Liver (tissue), 9 donors: Measurements from ENCODE around the gene PITPNC1. TPM values are rescaled to one million over a fixed set of nuclear protein-coding genes. Genes with fewer than 3 reads are reported as not detected.
"Not testable (repeated sequence)": the region's sequence is repeated elsewhere in the genome, so short reads cannot be mapped to it uniquely, and the experiment has no call there.

ENCODE experiments used
- DNase-seq: peaks from one replicate; pipeline ENCODE4 v3.0.0-alpha.2; 2017; ENCODE audit warnings: low spot score
- H3K27ac ChIP-seq, 2 donors: one replicate each; pipeline ENCODE4 v1.7.0; 2013; ENCODE audit warnings: inconsistent platforms in 2 of 2, low read length in 2 of 2, control low read depth in 1 of 2, low read depth in 1 of 2, mild to moderate bottlenecking in 1 of 2
- H3K27me3 ChIP-seq, 4 donors: one replicate each; pipeline versions ENCODE4 v1.6.1 to v1.7.0; 2013; ENCODE audit warnings: low read length in 3 of 4, inconsistent platforms in 1 of 4, mild to moderate bottlenecking in 1 of 4, moderate library complexity in 1 of 4; ENCODE audit not compliant: control insufficient read depth in 4 of 4, insufficient read depth in 4 of 4
- H3K36me3 ChIP-seq, 4 donors: one replicate each; pipeline versions ENCODE4 v1.6.1 to v1.7.0; 2013; ENCODE audit warnings: low read length in 3 of 4, mild to moderate bottlenecking in 3 of 4, low read depth in 1 of 4, moderate library complexity in 1 of 4; ENCODE audit not compliant: control insufficient read depth in 4 of 4, insufficient read depth in 3 of 4
- H3K4me1 ChIP-seq, 4 donors: one replicate each; pipeline versions ENCODE4 v1.6.1 to v1.7.0; 2013; ENCODE audit warnings: low read length in 3 of 4, mild to moderate bottlenecking in 3 of 4, moderate library complexity in 1 of 4; ENCODE audit not compliant: control insufficient read depth in 4 of 4, insufficient read depth in 4 of 4
- H3K4me3 ChIP-seq, 3 donors: one replicate each; pipeline versions ENCODE4 v1.6.1 to v1.7.0; 2013; ENCODE audit warnings: low read length in 3 of 3, control low read depth in 1 of 3, low read depth in 1 of 3, mild to moderate bottlenecking in 1 of 3
- H3K9ac ChIP-seq, 2 donors: one replicate each; pipeline ENCODE4 v1.7.0; 2013; ENCODE audit warnings: low read length in 2 of 2, mild to moderate bottlenecking in 2 of 2, moderate library complexity in 2 of 2, control low read depth in 1 of 2, low read depth in 1 of 2
- H3K9me3 ChIP-seq, 4 donors: one replicate each; pipeline versions ENCODE4 v1.6.1 to v1.7.0; 2013; ENCODE audit warnings: low read length in 3 of 4; ENCODE audit not compliant: control insufficient read depth in 4 of 4
- FOXA1 ChIP-seq: IDR thresholded peaks from 2 replicates; pipeline ENCODE4 v1.6.1; 2016; ENCODE audit warnings: antibody characterized with exemption
- GABPA ChIP-seq, 2 donors: IDR thresholded peaks in 1 of 2; conservative IDR thresholded peaks in 1 of 2; 2 replicates each; pipeline ENCODE4 v1.6.1; 2016; ENCODE audit warnings: antibody characterized with exemption in 2 of 2, mild to moderate bottlenecking in 1 of 2, moderate library complexity in 1 of 2
- HNF4A ChIP-seq, 2 donors: conservative IDR thresholded peaks; 2 replicates each; pipeline ENCODE4 v1.6.1; 2016; ENCODE audit warnings: antibody characterized with exemption in 2 of 2, mild to moderate bottlenecking in 2 of 2
- NR2F2 ChIP-seq: IDR thresholded peaks from 2 replicates; pipeline ENCODE4 v1.6.1; 2016; ENCODE audit warnings: antibody characterized with exemption
- RAD21 ChIP-seq, 2 donors: IDR thresholded peaks; 2 replicates each; pipeline ENCODE4 v1.6.1; 2016; ENCODE audit warnings: antibody characterized with exemption in 2 of 2, mild to moderate bottlenecking in 2 of 2
- RXRA ChIP-seq, 2 donors: IDR thresholded peaks; 2 replicates each; pipeline ENCODE4 v1.6.1; 2017 to 2018; ENCODE audit warnings: antibody characterized with exemption in 2 of 2, mild to moderate bottlenecking in 1 of 2
- SP1 ChIP-seq: IDR thresholded peaks from 2 replicates; pipeline ENCODE4 v1.6.1; 2018; ENCODE audit warnings: antibody characterized with exemption, mild to moderate bottlenecking
- TAF1 ChIP-seq: conservative IDR thresholded peaks from 2 replicates; pipeline ENCODE4 v1.6.1; 2016; ENCODE audit warnings: antibody characterized with exemption, mild to moderate bottlenecking
- YY1 ChIP-seq: IDR thresholded peaks from 2 replicates; pipeline ENCODE4 v1.6.1; 2016; ENCODE audit warnings: antibody characterized with exemption, mild to moderate bottlenecking
- WGBS: extraction: QIAGEN DNeasy Blood & Tissue Kit; methylation state at CpG from one replicate; pipeline ENCODE4 v1.1.7; 2013; 5-methylcytosine and 5-hydroxymethylcytosine counted together
- polyA plus RNA-seq, 2 donors: library from polyadenylated mRNA; stranded (reverse) in 1 of 2; unstranded in 1 of 2; fragments of 200-250 nt in 1 of 2; fragments of >200 nt in 1 of 2; fragmentation: Nextera tagmentation in 1 of 2; extraction: Ambion mirVana in 1 of 2; gene quantifications; one replicate each; pipeline versions ENCODE4 v1.2.1 to v1.2.3, GENCODE V29; 2013 to 2015
- total RNA-seq, 2 donors: library from RNA; depleted of rRNA; stranded (reverse); fragments of >200 nt; gene quantifications; one replicate each; pipeline ENCODE4 v1.2.3, GENCODE V29; 2014
- TF ChIP-seq, protein P1 (sequence below): fragments of 150-350 bp; IDR thresholded peaks from 2 replicates; pipeline ENCODE4 v1.5.1; 2017; ENCODE audit warnings: improper control_type of control experiment, low read depth, low read length; ENCODE audit not compliant: missing input control
- TF ChIP-seq, protein P2 (sequence below): IDR thresholded peaks from 2 replicates; pipeline ENCODE4 v1.6.1; 2016; ENCODE audit warnings: antibody characterized with exemption
- TF ChIP-seq, protein P3 (sequence below): IDR thresholded peaks from 2 replicates; pipeline ENCODE4 v1.6.1; 2016; ENCODE audit warnings: antibody characterized with exemption, mild to moderate bottlenecking
- donor health status: healthy.
- donor health status: healthy.
- donor health status: healthy.
- donor health status: healthy.
- donor health status: healthy.

The PITPNC1 gene
- total and polyA plus RNA-seq, 4 donors = 2.3 to 10.2 (median 5.7) TPM

GRCh38 chr17:67381929-67382257 is 4.8 kb downstream of the PITPNC1 start (continued):
- TF ChIP-seq, protein P1, sequence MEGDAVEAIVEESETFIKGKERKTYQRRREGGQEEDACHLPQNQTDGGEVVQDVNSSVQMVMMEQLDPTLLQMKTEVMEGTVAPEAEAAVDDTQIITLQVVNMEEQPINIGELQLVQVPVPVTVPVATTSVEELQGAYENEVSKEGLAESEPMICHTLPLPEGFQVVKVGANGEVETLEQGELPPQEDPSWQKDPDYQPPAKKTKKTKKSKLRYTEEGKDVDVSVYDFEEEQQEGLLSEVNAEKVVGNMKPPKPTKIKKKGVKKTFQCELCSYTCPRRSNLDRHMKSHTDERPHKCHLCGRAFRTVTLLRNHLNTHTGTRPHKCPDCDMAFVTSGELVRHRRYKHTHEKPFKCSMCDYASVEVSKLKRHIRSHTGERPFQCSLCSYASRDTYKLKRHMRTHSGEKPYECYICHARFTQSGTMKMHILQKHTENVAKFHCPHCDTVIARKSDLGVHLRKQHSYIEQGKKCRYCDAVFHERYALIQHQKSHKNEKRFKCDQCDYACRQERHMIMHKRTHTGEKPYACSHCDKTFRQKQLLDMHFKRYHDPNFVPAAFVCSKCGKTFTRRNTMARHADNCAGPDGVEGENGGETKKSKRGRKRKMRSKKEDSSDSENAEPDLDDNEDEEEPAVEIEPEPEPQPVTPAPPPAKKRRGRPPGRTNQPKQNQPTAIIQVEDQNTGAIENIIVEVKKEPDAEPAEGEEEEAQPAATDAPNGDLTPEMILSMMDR = no peak
- TF ChIP-seq TAF1 = no peak
- TF ChIP-seq RXRA (IDR thresholded peaks at IDR 0.05) = peak; percentile 40 to 52
- TF ChIP-seq RAD21 (IDR thresholded peaks at IDR 0.05) = peak; percentile 14 to 46
- TF ChIP-seq, protein P2, sequence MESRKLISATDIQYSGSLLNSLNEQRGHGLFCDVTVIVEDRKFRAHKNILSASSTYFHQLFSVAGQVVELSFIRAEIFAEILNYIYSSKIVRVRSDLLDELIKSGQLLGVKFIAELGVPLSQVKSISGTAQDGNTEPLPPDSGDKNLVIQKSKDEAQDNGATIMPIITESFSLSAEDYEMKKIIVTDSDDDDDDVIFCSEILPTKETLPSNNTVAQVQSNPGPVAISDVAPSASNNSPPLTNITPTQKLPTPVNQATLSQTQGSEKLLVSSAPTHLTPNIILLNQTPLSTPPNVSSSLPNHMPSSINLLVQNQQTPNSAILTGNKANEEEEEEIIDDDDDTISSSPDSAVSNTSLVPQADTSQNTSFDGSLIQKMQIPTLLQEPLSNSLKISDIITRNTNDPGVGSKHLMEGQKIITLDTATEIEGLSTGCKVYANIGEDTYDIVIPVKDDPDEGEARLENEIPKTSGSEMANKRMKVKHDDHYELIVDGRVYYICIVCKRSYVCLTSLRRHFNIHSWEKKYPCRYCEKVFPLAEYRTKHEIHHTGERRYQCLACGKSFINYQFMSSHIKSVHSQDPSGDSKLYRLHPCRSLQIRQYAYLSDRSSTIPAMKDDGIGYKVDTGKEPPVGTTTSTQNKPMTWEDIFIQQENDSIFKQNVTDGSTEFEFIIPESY = no peak

- TF ChIP-seq RAD21 (IDR thresholded peaks at IDR 0.05) (peak in 1 of 2 donors; percentile 40), FOXA1 (no peak), RXRA (IDR thresholded peaks at IDR 0.05) (peak; percentile 14 to 21), YY1 (peak; percentile 20), SP1 (peak; percentile 16), HNF4A (conservative IDR thresholded peaks at IDR 0.05) (peak; percentile 11 to 25)
- no peaks in the 10 kb centered on the region for H3K36me3 ChIP-seq
- 81% methylated on average over 20 of the region's 20 CpGs for WGBS
Measured at GRCh38 chr17:67385122-67385988, 8.3 kb downstream of the PITPNC1 start.

DNA sequence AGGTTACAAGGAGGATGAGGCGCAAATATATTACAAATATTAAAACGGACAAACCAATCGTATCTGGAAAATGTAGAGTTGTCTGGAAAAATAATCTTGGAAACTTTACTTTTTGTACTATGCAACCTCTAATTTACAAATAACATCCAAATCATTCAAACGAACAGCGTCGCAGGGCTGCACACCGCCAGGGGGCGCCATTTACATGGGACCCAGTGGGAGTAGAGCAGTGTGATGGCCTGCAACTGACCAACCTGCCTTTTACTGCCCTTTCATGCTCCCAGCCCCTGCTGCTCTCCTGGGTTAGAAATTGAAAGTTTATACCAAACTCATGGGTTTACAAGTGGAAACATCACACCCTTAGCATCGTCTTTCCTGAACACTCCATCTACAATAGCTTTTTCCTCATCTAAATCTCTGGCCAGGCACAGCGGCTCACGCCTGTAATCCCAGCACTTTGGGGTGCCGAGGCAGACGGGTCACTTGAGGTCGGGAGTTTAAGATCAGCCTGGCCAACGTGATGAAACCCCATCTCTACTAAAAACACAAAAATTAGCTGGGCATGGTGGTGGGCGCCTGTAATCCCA is 10.0 kb downstream of the PITPNC1 start:
- no peak overlapping the region for H3K27ac ChIP-seq
- H3K36me3 ChIP-seq = no peaks in the 10 kb centered on the region
- H3K4me3 ChIP-seq = no peak overlapping the region
- no peaks in the 10 kb centered on the region for H3K27me3 ChIP-seq
- H3K9ac ChIP-seq = no peak overlapping the region
- 76% methylated on average over 16 of the region's 16 CpGs for WGBS
- TF ChIP-seq GABPA (IDR thresholded peaks at IDR 0.05 in 1 of 2, conservative IDR thresholded peaks at IDR 0.05 in 1 of 2) (no peak), RAD21 (IDR thresholded peaks at IDR 0.05) (peak; percentile 79 to 85), NR2F2 (no peak)
- TF ChIP-seq, protein P1 = peak; percentile 63
- TF ChIP-seq, protein P3, sequence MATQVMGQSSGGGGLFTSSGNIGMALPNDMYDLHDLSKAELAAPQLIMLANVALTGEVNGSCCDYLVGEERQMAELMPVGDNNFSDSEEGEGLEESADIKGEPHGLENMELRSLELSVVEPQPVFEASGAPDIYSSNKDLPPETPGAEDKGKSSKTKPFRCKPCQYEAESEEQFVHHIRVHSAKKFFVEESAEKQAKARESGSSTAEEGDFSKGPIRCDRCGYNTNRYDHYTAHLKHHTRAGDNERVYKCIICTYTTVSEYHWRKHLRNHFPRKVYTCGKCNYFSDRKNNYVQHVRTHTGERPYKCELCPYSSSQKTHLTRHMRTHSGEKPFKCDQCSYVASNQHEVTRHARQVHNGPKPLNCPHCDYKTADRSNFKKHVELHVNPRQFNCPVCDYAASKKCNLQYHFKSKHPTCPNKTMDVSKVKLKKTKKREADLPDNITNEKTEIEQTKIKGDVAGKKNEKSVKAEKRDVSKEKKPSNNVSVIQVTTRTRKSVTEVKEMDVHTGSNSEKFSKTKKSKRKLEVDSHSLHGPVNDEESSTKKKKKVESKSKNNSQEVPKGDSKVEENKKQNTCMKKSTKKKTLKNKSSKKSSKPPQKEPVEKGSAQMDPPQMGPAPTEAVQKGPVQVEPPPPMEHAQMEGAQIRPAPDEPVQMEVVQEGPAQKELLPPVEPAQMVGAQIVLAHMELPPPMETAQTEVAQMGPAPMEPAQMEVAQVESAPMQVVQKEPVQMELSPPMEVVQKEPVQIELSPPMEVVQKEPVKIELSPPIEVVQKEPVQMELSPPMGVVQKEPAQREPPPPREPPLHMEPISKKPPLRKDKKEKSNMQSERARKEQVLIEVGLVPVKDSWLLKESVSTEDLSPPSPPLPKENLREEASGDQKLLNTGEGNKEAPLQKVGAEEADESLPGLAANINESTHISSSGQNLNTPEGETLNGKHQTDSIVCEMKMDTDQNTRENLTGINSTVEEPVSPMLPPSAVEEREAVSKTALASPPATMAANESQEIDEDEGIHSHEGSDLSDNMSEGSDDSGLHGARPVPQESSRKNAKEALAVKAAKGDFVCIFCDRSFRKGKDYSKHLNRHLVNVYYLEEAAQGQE = no peak
- DNase-seq = peak; percentile 55
- no peaks in the 10 kb centered on the region for H3K9me3 ChIP-seq
- peaks cover 2 to 36% (median 17%) of the 10 kb centered on the region in 4 donors for H3K4me1 ChIP-seq

More at GRCh38 chr17:67385122-67385988, 8.3 kb downstream of the PITPNC1 start:
- Histone ChIP-seq H3K27me3 (no peaks in the 10 kb centered on the region), H3K4me3 (no peak overlapping the region), H3K4me1 (peaks cover 2 to 36% (median 15%) of the 10 kb centered on the region in 4 donors), H3K9me3 (no peaks in the 10 kb centered on the region), H3K27ac (peak overlapping the region in 1 of 2 donors; percentile 55), H3K9ac (no peak overlapping the region)
- DNase-seq = no peak

DNA sequence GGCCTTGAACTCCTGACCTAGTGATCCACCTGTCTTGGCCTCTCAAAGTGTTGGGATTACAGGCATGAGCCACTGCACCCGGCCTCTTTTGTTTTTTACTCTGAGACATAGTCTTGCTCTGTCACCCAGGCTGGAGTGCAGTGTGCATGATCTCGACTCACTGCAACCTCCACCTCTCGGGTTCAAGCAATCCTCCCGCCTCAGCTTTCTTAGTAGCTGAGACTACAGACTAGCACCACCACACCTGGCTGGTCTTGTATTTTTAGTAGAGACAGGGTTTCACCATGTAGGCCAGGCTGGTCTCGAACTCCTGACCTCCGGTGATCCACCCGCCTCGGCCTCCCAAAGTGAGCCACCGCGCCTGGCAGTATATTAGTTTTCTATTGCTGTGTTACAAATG is 11.5 kb downstream of the PITPNC1 start:
- WGBS = 96% methylated on average over 10 of the region's 10 CpGs
- not testable (repeated sequence) for H3K4me3 ChIP-seq, H3K27ac ChIP-seq, DNase-seq, H3K9me3 ChIP-seq, H3K36me3 ChIP-seq, H3K9ac ChIP-seq, H3K27me3 ChIP-seq
- H3K4me1 ChIP-seq = peaks cover 0 to 33% (median 14%) of the 10 kb centered on the region in 4 donors
